ACC112 (cell line): ENCODE results near the gene NTS.

Experiments
- H2AFZ ChIP-seq: fragments of 200-600 bp; sonication (generic); one replicate; pipeline ENCODE4 v1.6.0; 2017; ENCODE audit warnings: antibody characterized with exemption, low read length; ENCODE audit not compliant: unreplicated experiment
- H3K27ac ChIP-seq: fragments of 200-600 bp; sonication (generic); 2 replicates; pipeline ENCODE4 v1.5.1; 2014; ENCODE audit warnings: low read depth, mild to moderate bottlenecking, antibody characterized with exemption, low read length, moderate library complexity
- H3K27me3 ChIP-seq: fragments of 200-600 bp; sonication (generic); 2 replicates; pipeline ENCODE4 v1.6.1; 2014; ENCODE audit warnings: mild to moderate bottlenecking, antibody characterized with exemption, low read length, moderate library complexity, mixed read lengths; ENCODE audit not compliant: insufficient read depth
- H3K36me3 ChIP-seq: fragments of 200-600 bp; sonication (generic); 2 replicates; pipeline ENCODE4 v1.6.1; 2016; ENCODE audit warnings: mild to moderate bottlenecking, antibody characterized with exemption, low read length, moderate library complexity, mixed read lengths; ENCODE audit not compliant: insufficient read depth
- H3K4me1 ChIP-seq: fragments of 200-600 bp; sonication (generic); one replicate; pipeline ENCODE4 v1.6.1; 2016; ENCODE audit warnings: low read length, mixed read lengths; ENCODE audit not compliant: insufficient read depth, unreplicated experiment, control insufficient read depth
- H3K4me3 ChIP-seq: fragments of 200-600 bp; sonication (generic); 2 replicates; pipeline ENCODE4 v1.5.1; 2014; ENCODE audit warnings: mild to moderate bottlenecking, low read depth, low read length
- H3K79me2 ChIP-seq: fragments of 200-600 bp; sonication (generic); one replicate; pipeline ENCODE4 v1.6.0; 2016; ENCODE audit warnings: low read length; ENCODE audit not compliant: control insufficient read depth, unreplicated experiment, insufficient read depth

NTS gene

DNA sequence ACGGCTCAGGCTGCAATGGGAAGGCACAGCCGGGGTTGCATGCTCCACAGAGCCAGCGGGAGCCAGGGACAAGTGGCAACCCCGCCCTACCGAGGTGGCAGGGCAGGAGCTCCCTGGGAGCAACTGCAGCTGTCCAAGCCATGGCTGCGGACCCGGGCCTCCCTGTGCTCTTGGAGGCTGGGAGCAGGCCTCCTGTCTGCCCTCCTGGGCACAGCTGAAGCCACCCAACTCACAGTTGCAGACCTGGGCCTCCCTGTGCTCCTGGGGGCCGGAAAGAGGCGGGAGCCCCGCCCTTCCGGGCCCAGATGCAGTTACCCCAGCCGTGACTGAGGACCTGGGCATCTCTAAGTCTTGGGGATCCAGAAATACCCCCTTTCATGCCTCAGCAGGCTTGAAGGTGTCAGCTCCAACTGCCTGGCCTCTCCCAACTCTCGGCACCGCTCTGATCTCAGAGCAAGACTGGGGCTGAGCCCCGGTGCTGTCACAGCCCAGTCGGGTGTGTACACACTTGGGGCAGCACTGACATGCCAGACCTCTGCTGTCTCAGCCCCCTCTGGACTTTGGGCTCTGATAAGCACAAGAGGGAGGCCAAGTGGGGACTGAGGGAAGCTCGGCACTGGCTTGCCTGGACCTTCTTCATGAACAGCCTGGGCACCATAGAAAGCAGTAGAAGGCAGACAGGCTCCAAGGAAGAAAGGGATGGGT is 30.3 kb upstream of the NTS start:
- Histone ChIP-seq H3K79me2 (no peaks in the 10 kb centered on the region), H3K36me3 (no peaks in the 10 kb centered on the region), H3K4me1 (no peaks in the 10 kb centered on the region), H3K27me3 (no peaks in the 10 kb centered on the region), H3K4me3 (no peak overlapping the region), H3K27ac (no peak overlapping the region), H2AFZ (no peak overlapping the region)

DNA sequence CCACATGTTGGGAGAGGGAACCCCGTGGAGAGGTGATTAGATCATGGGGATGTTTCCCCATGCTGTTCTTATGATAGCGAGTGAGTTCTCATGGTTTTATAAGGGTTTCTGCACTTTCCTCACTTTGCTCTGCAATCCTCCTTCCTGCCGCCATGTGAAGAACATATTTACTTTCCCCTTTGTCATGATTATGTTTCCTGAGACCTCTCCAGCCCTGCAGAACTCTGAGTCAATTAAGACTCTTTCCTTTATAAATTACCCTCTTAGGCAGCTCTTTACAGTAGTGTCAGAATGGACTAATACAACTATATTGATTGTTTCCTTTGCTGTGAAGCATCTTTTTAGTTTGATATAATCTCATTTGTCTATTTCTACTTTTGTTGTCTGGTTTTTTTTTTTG is 24.8 kb upstream of the NTS start:
- Histone ChIP-seq H3K79me2 (no peaks in the 10 kb centered on the region), H3K36me3 (no peaks in the 10 kb centered on the region), H3K4me3 (no peak overlapping the region), H3K27me3 (no peaks in the 10 kb centered on the region), H3K4me1 (no peaks in the 10 kb centered on the region), H3K27ac (no peak overlapping the region), H2AFZ (no peak overlapping the region)

DNA sequence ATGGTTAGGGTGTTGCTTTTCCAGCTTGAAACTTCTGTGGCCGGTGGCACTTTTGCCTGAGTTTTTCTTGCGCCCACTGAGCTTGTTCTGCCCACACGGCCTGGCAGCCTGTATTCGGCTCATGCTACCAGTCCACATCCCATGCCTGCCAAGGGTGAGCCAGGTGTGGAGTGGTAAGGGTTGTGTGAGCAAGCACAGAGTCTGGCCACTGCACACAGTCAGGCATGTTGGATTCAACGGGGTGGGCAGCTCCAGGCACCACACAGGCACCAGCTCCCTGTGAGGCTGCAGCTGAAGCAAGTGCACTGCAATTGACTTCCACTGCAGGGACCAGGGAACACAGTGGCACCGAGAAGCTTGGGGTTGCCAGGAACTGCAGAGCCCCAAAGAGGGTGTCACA is 18.8 kb upstream of the NTS start:
- H3K27me3 ChIP-seq: no peaks in the 10 kb centered on the region
- H2AFZ ChIP-seq: no peak overlapping the region
- no peak overlapping the region for H3K27ac ChIP-seq
- H3K79me2 ChIP-seq: no peaks in the 10 kb centered on the region
- no peaks in the 10 kb centered on the region for H3K4me1 ChIP-seq
- H3K36me3 ChIP-seq: no peaks in the 10 kb centered on the region
- H3K4me3 ChIP-seq: no peak overlapping the region

DNA sequence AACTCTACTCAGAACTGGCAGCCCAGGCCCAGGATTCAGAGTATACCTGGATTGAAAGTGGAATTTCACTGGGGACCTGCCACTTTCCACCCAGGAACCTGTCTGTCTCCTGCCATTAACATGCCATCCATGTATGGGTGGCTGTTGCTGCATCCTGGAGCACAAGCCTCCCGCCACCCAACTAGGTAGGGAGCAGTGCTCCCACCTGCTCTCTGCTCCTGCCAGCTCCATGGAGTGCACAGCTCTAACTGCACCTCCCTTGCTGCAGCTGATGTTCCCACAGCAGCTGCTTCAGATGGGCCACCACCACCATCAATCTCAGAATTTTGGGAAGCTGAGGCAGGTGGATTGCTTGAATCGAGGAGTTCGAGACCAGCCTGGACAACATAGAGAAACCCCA is 17.1 kb upstream of the NTS start:
- H3K4me1 ChIP-seq: no peaks in the 10 kb centered on the region
- no peak overlapping the region for H3K27ac ChIP-seq
- H3K27me3 ChIP-seq: no peaks in the 10 kb centered on the region
- H3K4me3 ChIP-seq: no peak overlapping the region
- H2AFZ ChIP-seq: no peak overlapping the region
- H3K36me3 ChIP-seq: no peaks in the 10 kb centered on the region
- H3K79me2 ChIP-seq: no peaks in the 10 kb centered on the region

DNA sequence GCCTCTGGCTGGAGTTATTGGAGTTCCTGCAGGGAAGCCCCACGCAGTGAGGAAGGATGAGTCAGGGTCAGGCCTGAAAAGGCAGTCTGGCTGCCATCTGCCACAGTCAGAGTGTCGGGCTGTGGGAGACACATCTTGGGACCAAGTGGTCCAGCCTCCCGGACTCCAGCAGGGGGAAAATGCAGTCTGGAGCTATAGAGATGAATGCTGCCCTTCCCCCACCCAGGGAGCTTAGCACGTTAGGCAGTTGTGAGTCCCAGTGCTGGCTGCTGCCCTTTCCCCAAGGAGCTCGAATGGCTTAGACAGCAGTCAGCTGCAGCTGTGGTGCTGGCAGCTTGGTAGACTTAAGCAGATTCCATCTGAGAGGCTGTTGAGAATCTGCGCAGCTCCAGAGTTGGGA is 8.2 kb upstream of the NTS start:
- H3K27ac ChIP-seq: no peak overlapping the region
- H2AFZ ChIP-seq: no peak overlapping the region
- no peak overlapping the region for H3K4me3 ChIP-seq
- H3K36me3 ChIP-seq: no peaks in the 10 kb centered on the region
- no peaks in the 10 kb centered on the region for H3K27me3 ChIP-seq
- H3K79me2 ChIP-seq: no peaks in the 10 kb centered on the region
- H3K4me1 ChIP-seq: no peaks in the 10 kb centered on the region

DNA sequence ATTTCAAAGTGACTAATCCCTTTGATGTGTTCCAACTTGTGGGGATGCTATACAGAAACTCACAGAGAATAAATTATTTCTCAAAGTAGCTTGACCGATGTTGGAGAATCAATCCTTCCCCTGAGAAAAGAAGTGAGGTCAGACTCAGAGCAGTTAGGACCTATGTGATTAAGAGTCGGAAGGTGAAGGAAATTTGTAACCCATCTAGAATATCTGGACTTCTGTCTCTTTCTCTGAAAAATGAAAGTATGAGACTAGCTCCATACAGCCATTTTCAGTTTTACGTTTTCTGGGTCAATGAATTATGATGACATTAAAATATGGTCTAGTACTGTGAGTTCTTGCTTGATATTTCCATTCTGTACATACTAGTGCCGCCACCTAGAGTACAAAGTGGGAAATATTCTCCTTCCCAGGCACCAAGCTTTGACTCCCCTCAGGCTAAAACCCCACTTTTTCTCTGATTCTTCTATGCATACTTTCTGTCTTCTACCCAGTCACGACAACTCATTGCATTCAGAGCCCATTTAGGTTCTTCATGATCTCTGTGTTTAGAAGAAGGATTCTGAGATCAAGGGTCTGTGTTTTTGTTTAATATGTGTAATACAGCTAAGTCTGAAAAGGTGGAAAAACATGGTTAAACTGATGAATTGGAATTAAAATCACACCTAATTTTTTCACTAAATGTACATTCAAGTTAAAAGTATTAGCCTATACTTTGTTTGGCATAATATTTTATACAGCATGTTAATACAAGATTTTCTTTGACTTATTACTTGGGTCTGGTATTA is 6.9 kb upstream of the NTS start:
- peak overlapping the region; percentile 64 for H3K4me3 ChIP-seq
- H3K27me3 ChIP-seq: no peaks in the 10 kb centered on the region
- H3K27ac ChIP-seq: no peak overlapping the region
- H3K79me2 ChIP-seq: no peaks in the 10 kb centered on the region
- H3K4me1 ChIP-seq: no peaks in the 10 kb centered on the region
- no peaks in the 10 kb centered on the region for H3K36me3 ChIP-seq
- H2AFZ ChIP-seq: peak overlapping the region; percentile 78

DNA sequence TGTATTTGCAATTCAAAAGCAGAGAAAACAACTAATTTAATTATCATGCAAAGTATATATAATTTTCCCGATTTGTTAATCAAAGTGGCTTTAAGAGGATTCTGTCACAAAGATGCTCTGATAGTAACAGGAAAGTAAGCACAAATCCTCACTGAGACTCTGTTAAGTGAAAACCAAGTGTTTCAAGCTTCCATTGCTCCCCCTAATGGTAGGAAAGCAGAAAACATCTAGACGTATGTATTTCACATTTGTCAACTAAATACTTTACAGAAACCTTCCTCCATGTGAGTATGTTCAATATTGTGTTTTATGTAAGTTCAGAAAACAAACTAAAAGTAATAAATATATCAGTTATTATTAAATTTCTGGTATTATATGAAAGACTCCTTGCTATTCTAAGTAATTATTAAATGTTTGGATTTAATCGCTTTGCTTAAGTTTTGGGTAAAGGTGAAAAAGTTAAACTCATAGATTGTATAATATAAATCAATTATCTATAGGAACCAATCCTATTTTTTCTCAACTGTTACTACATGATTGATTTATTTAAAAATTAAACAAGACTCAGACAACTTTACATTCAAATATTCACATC is 1.5 kb upstream of the NTS start:
- Histone ChIP-seq H3K36me3 (no peaks in the 10 kb centered on the region), H3K79me2 (no peaks in the 10 kb centered on the region), H3K4me3 (no peak overlapping the region), H3K27me3 (no peaks in the 10 kb centered on the region), H2AFZ (no peak overlapping the region), H3K27ac (no peak overlapping the region), H3K4me1 (no peaks in the 10 kb centered on the region)

DNA sequence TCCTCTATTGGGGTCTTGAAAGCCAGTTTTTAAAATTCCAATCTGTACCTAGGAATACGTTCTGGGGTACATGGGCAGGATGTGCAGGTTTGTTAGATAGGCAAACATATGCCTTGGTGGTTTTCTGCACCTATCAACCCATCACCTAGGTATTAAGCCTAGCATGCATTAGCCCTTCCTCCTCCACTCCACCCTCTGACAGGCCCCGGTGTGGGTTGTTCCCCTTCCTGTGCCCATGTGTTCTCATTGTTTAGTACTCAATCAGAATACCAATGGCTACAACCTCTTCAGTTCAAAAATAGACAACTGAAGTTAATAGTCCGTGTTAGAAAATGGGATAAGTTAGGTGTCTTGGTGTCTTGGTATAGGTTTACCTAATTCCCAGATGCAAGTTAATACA is 3.4 kb downstream of the NTS start:
- Histone ChIP-seq H3K79me2 (no peaks in the 10 kb centered on the region), H3K27me3 (peaks cover under 1% of the 10 kb centered on the region; the same call in 1 of the 2 replicates), H3K4me1 (no peaks in the 10 kb centered on the region), H3K4me3 (no peak overlapping the region), H3K27ac (no peak overlapping the region), H3K36me3 (no peaks in the 10 kb centered on the region), H2AFZ (peak overlapping the region; percentile 17)

DNA sequence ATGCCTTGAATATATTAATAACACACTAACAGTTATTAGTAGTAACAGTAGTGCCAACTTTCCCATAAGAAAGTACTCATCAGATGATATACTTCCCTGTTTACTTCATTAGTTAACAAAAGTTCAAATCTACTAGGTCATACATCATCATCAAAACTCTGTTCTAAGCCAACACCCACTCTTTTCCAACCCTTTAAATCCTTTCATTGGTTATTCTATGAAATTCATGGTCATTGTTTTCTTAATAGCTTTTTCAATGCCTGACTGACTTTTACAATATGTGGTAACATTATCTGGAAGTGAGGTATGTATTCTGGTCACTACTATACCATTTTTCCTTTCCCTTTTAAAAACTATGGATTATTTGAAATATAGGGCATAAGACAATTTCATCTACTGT is 9.7 kb downstream of the NTS start:
- Histone ChIP-seq H3K4me3 (no peak overlapping the region), H3K27me3 (peaks cover 9% of the 10 kb centered on the region), H3K79me2 (no peaks in the 10 kb centered on the region), H3K4me1 (no peaks in the 10 kb centered on the region), H3K36me3 (no peaks in the 10 kb centered on the region), H3K27ac (no peak overlapping the region), H2AFZ (no peak overlapping the region)

DNA sequence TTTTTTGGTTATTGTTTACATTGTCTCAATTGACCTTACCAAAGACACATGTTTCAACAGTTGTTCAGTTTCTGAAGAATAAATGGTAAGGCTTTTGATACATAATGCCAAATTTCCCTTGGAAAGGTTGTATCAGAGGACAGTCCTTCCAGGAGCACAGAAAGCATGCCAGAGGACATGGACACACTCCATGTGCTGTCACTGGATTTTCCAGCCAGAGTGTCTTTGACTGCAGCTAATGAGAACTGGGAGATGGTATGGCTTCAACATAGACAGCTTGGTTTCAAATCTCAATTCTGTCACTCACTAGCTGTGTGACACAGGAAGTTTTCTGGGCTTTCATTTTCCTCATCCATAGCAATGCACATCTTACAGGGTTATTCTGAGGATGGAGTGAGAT is 20.6 kb downstream of the NTS start:
- H3K4me3 ChIP-seq: no peak overlapping the region
- peaks cover 3% of the 10 kb centered on the region; the same call in 1 of the 2 replicates for H3K27me3 ChIP-seq
- H2AFZ ChIP-seq: no peak overlapping the region
- no peaks in the 10 kb centered on the region for H3K4me1 ChIP-seq
- no peaks in the 10 kb centered on the region for H3K36me3 ChIP-seq
- no peak overlapping the region for H3K27ac ChIP-seq
- no peaks in the 10 kb centered on the region for H3K79me2 ChIP-seq
